Heart left ventricle (tissue), 13 donors: ENCODE results near the gene ZNF555.

Source experiments
- POLR2A ChIP-seq, 2 donors: fragments of 450-650 bp; IDR thresholded peaks; one replicate each; pipeline ENCODE4 v1.6.1; 2017; ENCODE audit warnings: antibody characterized with exemption in 2 of 2, mild to moderate bottlenecking in 2 of 2, moderate library complexity in 2 of 2
- TF ChIP-seq, protein P1 (sequence below), 12 donors: fragments of 200-600 bp; sonication (generic) in 4 of 12; IDR thresholded peaks; one replicate each; pipeline versions ENCODE4 v1.5.0 to v1.8.0; 2018 to 2022; ENCODE audit warnings: antibody characterized with exemption in 12 of 12, mild to moderate bottlenecking in 5 of 12
- donor health status: ischemic (EF 13 %, LVEDD 7.1; RV severe dilation, severe dysfunction).
- donor health status: DM: no; HTN: yes; CAD: no.
- donor health status: DM: no; HTN: no; CAD: no.
- donor health status: ischemic (EF 25% LVEDD 6.9; RV normal size, moderate dysfunction).
- donor health status: ischemic (EF 25% LVEDD 5.7; RV mildly dilated, moderate dysfunction).
- donor health status: ischemic (EF 35%, LVEDD 5.7; RV mildly dilated, moderate dysfunction).
- donor health status: nonischemic (EF 11% LVEDD 7.7; RV severe dilation, severe dysfunction).
- donor health status: DM: yes; HTN: yes; CAD: no.
- donor health status: PGD.
- donor health status: ischemic (EF 29% LVEDD 5.4; RV normal size, mild dysfunction).
- donor health status: nonischemic (EF 23%, LVEDD 6.1; RV moderate dilation, normal function).

- no peak for TF ChIP-seq POLR2A (IDR thresholded peaks at IDR 0.05)
- TF ChIP-seq, protein P1, sequence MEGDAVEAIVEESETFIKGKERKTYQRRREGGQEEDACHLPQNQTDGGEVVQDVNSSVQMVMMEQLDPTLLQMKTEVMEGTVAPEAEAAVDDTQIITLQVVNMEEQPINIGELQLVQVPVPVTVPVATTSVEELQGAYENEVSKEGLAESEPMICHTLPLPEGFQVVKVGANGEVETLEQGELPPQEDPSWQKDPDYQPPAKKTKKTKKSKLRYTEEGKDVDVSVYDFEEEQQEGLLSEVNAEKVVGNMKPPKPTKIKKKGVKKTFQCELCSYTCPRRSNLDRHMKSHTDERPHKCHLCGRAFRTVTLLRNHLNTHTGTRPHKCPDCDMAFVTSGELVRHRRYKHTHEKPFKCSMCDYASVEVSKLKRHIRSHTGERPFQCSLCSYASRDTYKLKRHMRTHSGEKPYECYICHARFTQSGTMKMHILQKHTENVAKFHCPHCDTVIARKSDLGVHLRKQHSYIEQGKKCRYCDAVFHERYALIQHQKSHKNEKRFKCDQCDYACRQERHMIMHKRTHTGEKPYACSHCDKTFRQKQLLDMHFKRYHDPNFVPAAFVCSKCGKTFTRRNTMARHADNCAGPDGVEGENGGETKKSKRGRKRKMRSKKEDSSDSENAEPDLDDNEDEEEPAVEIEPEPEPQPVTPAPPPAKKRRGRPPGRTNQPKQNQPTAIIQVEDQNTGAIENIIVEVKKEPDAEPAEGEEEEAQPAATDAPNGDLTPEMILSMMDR (IDR thresholded peaks at IDR 0.05) = no peak
Observed at GRCh38 chr19:2809387-2810140, 31.7 kb upstream of the ZNF555 start.
